PC-3 (cell line): ENCODE results near the gene SRRM3.

Experiments
- EZH2 ChIP-seq: fragments of 300-600 bp; sonication (generic); IDR thresholded peaks from one replicate; pipeline ENCODE4 v1.6.1; 2017; ENCODE audit warnings: antibody characterized with exemption, mild to moderate bottlenecking, low read length; ENCODE audit not compliant: unreplicated experiment
- EZH2phosphoT487 ChIP-seq: fragments of 300-600 bp; sonication (generic); IDR thresholded peaks from 2 replicates; pipeline ENCODE4 v1.6.1; 2018; ENCODE audit warnings: mild to moderate bottlenecking, antibody characterized with exemption, low read length, borderline replicate concordance
- TF ChIP-seq, protein P1 (sequence below): fragments of 300-600 bp; sonication (generic); conservative IDR thresholded peaks from 2 replicates; pipeline ENCODE4 v1.5.1; 2017; ENCODE audit warnings: antibody characterized with exemption, low read depth, mild to moderate bottlenecking, low read length

DNA sequence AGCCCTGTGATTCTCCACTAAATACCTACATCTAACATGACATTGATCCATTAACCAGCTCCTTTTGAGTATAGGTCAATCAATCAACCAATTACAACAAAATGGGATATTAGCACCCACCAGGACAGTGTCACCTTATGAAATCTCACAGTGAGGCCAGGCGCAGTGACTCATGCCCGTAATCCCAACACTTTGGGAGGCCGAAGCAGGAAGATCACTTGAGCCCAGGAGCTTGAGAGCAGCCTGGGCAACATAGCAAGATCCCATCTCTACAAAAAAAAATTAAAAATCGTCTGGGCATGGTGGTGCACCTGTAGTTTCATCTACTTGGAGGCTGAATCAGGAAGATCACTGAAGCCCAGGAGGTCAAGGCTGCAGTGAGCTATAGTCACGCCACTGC lies 28.5 kb downstream of the SRRM3 start:
- TF ChIP-seq, protein P1, sequence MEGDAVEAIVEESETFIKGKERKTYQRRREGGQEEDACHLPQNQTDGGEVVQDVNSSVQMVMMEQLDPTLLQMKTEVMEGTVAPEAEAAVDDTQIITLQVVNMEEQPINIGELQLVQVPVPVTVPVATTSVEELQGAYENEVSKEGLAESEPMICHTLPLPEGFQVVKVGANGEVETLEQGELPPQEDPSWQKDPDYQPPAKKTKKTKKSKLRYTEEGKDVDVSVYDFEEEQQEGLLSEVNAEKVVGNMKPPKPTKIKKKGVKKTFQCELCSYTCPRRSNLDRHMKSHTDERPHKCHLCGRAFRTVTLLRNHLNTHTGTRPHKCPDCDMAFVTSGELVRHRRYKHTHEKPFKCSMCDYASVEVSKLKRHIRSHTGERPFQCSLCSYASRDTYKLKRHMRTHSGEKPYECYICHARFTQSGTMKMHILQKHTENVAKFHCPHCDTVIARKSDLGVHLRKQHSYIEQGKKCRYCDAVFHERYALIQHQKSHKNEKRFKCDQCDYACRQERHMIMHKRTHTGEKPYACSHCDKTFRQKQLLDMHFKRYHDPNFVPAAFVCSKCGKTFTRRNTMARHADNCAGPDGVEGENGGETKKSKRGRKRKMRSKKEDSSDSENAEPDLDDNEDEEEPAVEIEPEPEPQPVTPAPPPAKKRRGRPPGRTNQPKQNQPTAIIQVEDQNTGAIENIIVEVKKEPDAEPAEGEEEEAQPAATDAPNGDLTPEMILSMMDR = no peak
- TF ChIP-seq EZH2phosphoT487 (no peak), EZH2 (no peak)
